GM12878 (cell line): ENCODE results near the gene SNRPB2. TPM values are rescaled to one million over a fixed set of nuclear protein-coding genes. Genes with fewer than 3 reads are reported as not detected.

ENCODE experiments used
- ATAC-seq: fragments of 200-7000 bp; cut with Tn5 transposase; 3 replicates; pipeline ENCODE4 v1.9.1; 2020; ENCODE audit warnings: mild to moderate bottlenecking, moderate library complexity
- BruUV-seq: library from RNA; stranded (reverse); fragments of 400-500 nt; replicated peaks from 2 replicates; lab custom pipeline; 2021; lab: Mats Ljungman, UMichigan
- CTCF ChIA-PET: fragments of 300-600 bp; sonication (Branson Sonifier 250); formaldehyde crosslinking; extraction: SDS; loops from one replicate; lab custom pipeline; 2021; ENCODE audit warnings: inconsistent platforms; lab: Yijun Ruan, JAX
- POLR2A ChIA-PET: fragments of 350-600 bp; formaldehyde crosslinking; extraction: SDS; loops from one replicate; lab custom pipeline; 2021; ENCODE audit warnings: inconsistent platforms; lab: Charles Lee
- RAD21 ChIA-PET: fragments of 300-600 bp; sonication (Branson Sonifier 250); formaldehyde crosslinking; loops from one replicate; lab custom pipeline; 2023; ENCODE audit warnings: antibody characterized with exemption; ENCODE audit not compliant: unreplicated experiment; lab: Charles Lee
- SMC1A ChIA-PET: fragments of 300-600 bp; sonication (Branson Sonifier 250); formaldehyde crosslinking; loops from one replicate; lab custom pipeline; 2023; ENCODE audit not compliant: unreplicated experiment, uncharacterized antibody; lab: Charles Lee
- DNase-seq: peaks from one replicate; pipeline ENCODE4 v3.0.0-alpha.2; 2011; ENCODE audit warnings: low read depth, low spot score
- FAIRE-seq: peaks from 3 replicates; lab custom pipeline; 2011; peaks lifted over from hg19 to GRCh38; lab: Jason Lieb, UNC
- H2AFZ ChIP-seq: 2 replicates; pipeline ENCODE4 v1.6.0; 2011; ENCODE audit warnings: low read depth, low read length, control low read depth; ENCODE audit not compliant: control insufficient read depth
- H3K27ac ChIP-seq: 2 replicates; pipeline ENCODE4 v1.5.1; 2011; ENCODE audit warnings: control low read depth; ENCODE audit not compliant: control insufficient read depth, insufficient read depth
- H3K27me3 ChIP-seq, 2 experiments: replicated peaks in 1 of 2; 2 replicates each; pipeline versions ENCODE4 v1.6.0 to v1.6.1; 2011; ENCODE audit warnings: low read length in 1 of 2; ENCODE audit not compliant: control insufficient read depth in 2 of 2, insufficient read depth in 2 of 2
- H3K36me3 ChIP-seq, 2 experiments: 2 replicates each; pipeline ENCODE4 v1.5.1; 2011; ENCODE audit warnings: low read length in 1 of 2; ENCODE audit not compliant: control insufficient read depth in 2 of 2, insufficient read depth in 2 of 2
- H3K4me1 ChIP-seq: 2 replicates; pipeline ENCODE4 v1.6.1; 2011; ENCODE audit warnings: mild to moderate bottlenecking, low read length, moderate library complexity, mixed read lengths; ENCODE audit not compliant: control insufficient read depth, insufficient read depth
- H3K4me2 ChIP-seq: 2 replicates; pipeline ENCODE4 v1.6.0; 2011; ENCODE audit warnings: control low read depth; ENCODE audit not compliant: control insufficient read depth, insufficient read depth
- H3K4me3 ChIP-seq: fragments of 200-600 bp; sonication (generic); 2 replicates; pipeline ENCODE4 v1.5.1; 2016
- H3K79me2 ChIP-seq: 2 replicates; pipeline ENCODE4 v1.6.0; 2011; ENCODE audit warnings: low read length; ENCODE audit not compliant: control insufficient read depth, insufficient read depth
- H3K9ac ChIP-seq: 2 replicates; pipeline ENCODE4 v1.8.0; 2011; ENCODE audit warnings: low read length, control low read depth, mixed read lengths; ENCODE audit not compliant: control insufficient read depth, insufficient read depth
- H3K9me3 ChIP-seq: replicated peaks from 3 replicates; pipeline ENCODE4 v1.5.1; 2011; ENCODE audit warnings: mild to moderate bottlenecking, low read length; ENCODE audit not compliant: control insufficient read depth, insufficient read depth
- H4K20me1 ChIP-seq: 2 replicates; pipeline ENCODE4 v1.6.0; 2011; ENCODE audit not compliant: control insufficient read depth, insufficient read depth
- ATF7 ChIP-seq: fragments of 450-650 bp; IDR thresholded peaks from 2 replicates; pipeline ENCODE4 v1.6.1; 2016; ENCODE audit warnings: low read depth, mild to moderate bottlenecking
- BCL11A ChIP-seq: IDR thresholded peaks from 2 replicates; pipeline ENCODE4 v1.6.1; 2011; ENCODE audit warnings: low read depth, low read length
- BRCA1 ChIP-seq: IDR thresholded peaks from 2 replicates; pipeline ENCODE4 v1.6.1; 2011; ENCODE audit warnings: low read depth, low read length, improper control_type of control experiment
- CBFB ChIP-seq: IDR thresholded peaks from 2 replicates; pipeline ENCODE4 v1.6.1; 2016; ENCODE audit warnings: antibody characterized with exemption, low read depth
- EZH2 ChIP-seq: IDR thresholded peaks from 2 replicates; pipeline ENCODE4 v1.6.1; 2012; ENCODE audit warnings: low read depth, mild to moderate bottlenecking, control low read depth, inconsistent platforms, low read length, borderline replicate concordance; ENCODE audit not compliant: control insufficient read depth
- NFYA ChIP-seq: IDR thresholded peaks from 2 replicates; pipeline ENCODE4 v1.6.1; 2011; ENCODE audit warnings: low read depth, mild to moderate bottlenecking, low read length, improper control_type of control experiment, borderline replicate concordance
- TCF3 ChIP-seq: IDR thresholded peaks from 2 replicates; pipeline ENCODE4 v1.6.1; 2012; ENCODE audit warnings: low read depth, mild to moderate bottlenecking, low read length, borderline replicate concordance; ENCODE audit not compliant: insufficient read depth
- ZBTB40 ChIP-seq: fragments of 450-650 bp; IDR thresholded peaks from 2 replicates; pipeline ENCODE4 v1.6.1; 2016; ENCODE audit warnings: mild to moderate bottlenecking, moderate library complexity, borderline replicate concordance
- ZZZ3 ChIP-seq: IDR thresholded peaks from 2 replicates; pipeline ENCODE4 v1.6.1; 2011; ENCODE audit warnings: low read depth; ENCODE audit not compliant: control insufficient read depth, insufficient read length
- WGBS: methylation state at CpG from one replicate; pipeline ENCODE4 v1.1.6; 2016; ENCODE audit warnings: low lambda C conversion rate; ENCODE audit not compliant: insufficient replicate concordance, insufficient coverage; ENCODE audit errors: missing lambda C conversion rate; 5-methylcytosine and 5-hydroxymethylcytosine counted together
- in situ Hi-C: fragments of 300-500 bp; cut with MboI; formaldehyde crosslinking; loops from 9 replicates; pipeline ENCODE4 v1.14.3; 2018; ENCODE audit warnings: mixed read lengths
- intact Hi-C: fragments of 100-400 bp; cut with micrococcal nuclease; formaldehyde crosslinking; loops from one replicate; pipeline ENCODE4 v1.14.2; 2022; ENCODE audit not compliant: unreplicated experiment
- polyA plus RNA-seq, 11 experiments: library from polyadenylated mRNA; depleted of rRNA in 4 of 11; unstranded in 6 of 11; stranded (reverse) in 5 of 11; fragments of >200 nt; fragmentation: Nextera tagmentation in 4 of 11; fragmentation: Illumina TruSeq in 1 of 11; extraction: Ambion mirVana in 4 of 11; extraction: Trizol in 1 of 11; gene quantifications; 1 replicate in 1 of 11; 2 replicates in 10 of 11; pipeline versions ENCODE4 v1.2.1 to v1.2.3, GENCODE V29; 2011 to 2016; ENCODE audit warnings: inconsistent platforms in 2 of 11, missing spikeins in 2 of 11, low read depth in 1 of 11
- total RNA-seq, 4 experiments: library from RNA; depleted of rRNA in 3 of 4; stranded (reverse); fragments of >200 nt in 3 of 4; fragmentation: Illumina TruSeq in 1 of 4; extraction: Trizol in 1 of 4; gene quantifications; 2 replicates each; pipeline versions ENCODE4 v1.2.1 to v1.2.3, GENCODE V29; 2013 to 2021
- TF ChIP-seq, protein P1 (sequence below): fragments of 450-650 bp; IDR thresholded peaks from 2 replicates; pipeline ENCODE4 v1.6.1; 2017; ENCODE audit warnings: mild to moderate bottlenecking, moderate library complexity
- TF ChIP-seq, protein P2 (sequence below): fragments of 450-650 bp; IDR thresholded peaks from 2 replicates; pipeline ENCODE4 v1.6.1; 2018; ENCODE audit warnings: mild to moderate bottlenecking, low read depth, moderate library complexity; ENCODE audit not compliant: partially characterized antibody

Gene SNRPB2
- total and polyA plus RNA-seq, 10 of the 15 experiments (the other 5 are each of a cell fraction or from before 2014, with no cell fraction given), result 63.5 to 245 (median 136) TPM

DNA sequence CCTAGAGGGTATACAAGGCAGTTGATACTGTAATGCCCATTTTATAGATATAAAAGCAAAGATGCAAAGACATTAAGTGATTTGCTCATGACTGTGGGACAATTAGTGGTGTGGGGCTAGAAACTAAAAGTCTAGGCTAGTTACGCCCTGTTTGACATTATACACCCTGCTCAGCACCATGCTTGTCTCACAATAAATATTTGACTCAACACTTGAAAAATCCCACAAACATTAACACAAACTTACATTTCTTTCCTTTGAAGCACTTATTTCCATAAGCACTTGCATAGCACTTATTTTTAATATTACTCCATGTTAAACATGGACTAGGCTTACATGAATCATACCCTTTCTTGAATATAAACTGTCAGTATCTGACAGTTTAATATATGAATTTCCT is 36.5 kb upstream of the SNRPB2 start:
- H4K20me1 ChIP-seq, result no peaks in the 10 kb centered on the region
- no peaks in the 10 kb centered on the region for H3K4me1 ChIP-seq
- no peaks in the 10 kb centered on the region for H3K27me3 ChIP-seq
- BruUV-seq, result no TSS peak
- no peak overlapping the region for H3K4me3 ChIP-seq
- intact Hi-C loops (no loop called here), in situ Hi-C loops (no loop called here)
- H3K9me3 ChIP-seq, result no peaks in the 10 kb centered on the region
- H3K36me3 ChIP-seq, result no peaks in the 10 kb centered on the region
- WGBS, result 22% methylated on average over 1 of the region's 1 CpG
- ChIA-PET POLR2A (no interaction called here), CTCF (no interaction called here), SMC1A (no interaction called here), RAD21 (no interaction called here)
- H3K27ac ChIP-seq, result no peak overlapping the region
- H3K4me2 ChIP-seq, result no peak overlapping the region
- H3K79me2 ChIP-seq, result no peaks in the 10 kb centered on the region
- ATAC-seq, result no peak
- no peak overlapping the region for H3K9ac ChIP-seq
- FAIRE-seq, result no peak
- no peak overlapping the region for H2AFZ ChIP-seq
- DNase-seq, result no peak
- no peak for TF ChIP-seq CBFB
- TF ChIP-seq, protein P1, sequence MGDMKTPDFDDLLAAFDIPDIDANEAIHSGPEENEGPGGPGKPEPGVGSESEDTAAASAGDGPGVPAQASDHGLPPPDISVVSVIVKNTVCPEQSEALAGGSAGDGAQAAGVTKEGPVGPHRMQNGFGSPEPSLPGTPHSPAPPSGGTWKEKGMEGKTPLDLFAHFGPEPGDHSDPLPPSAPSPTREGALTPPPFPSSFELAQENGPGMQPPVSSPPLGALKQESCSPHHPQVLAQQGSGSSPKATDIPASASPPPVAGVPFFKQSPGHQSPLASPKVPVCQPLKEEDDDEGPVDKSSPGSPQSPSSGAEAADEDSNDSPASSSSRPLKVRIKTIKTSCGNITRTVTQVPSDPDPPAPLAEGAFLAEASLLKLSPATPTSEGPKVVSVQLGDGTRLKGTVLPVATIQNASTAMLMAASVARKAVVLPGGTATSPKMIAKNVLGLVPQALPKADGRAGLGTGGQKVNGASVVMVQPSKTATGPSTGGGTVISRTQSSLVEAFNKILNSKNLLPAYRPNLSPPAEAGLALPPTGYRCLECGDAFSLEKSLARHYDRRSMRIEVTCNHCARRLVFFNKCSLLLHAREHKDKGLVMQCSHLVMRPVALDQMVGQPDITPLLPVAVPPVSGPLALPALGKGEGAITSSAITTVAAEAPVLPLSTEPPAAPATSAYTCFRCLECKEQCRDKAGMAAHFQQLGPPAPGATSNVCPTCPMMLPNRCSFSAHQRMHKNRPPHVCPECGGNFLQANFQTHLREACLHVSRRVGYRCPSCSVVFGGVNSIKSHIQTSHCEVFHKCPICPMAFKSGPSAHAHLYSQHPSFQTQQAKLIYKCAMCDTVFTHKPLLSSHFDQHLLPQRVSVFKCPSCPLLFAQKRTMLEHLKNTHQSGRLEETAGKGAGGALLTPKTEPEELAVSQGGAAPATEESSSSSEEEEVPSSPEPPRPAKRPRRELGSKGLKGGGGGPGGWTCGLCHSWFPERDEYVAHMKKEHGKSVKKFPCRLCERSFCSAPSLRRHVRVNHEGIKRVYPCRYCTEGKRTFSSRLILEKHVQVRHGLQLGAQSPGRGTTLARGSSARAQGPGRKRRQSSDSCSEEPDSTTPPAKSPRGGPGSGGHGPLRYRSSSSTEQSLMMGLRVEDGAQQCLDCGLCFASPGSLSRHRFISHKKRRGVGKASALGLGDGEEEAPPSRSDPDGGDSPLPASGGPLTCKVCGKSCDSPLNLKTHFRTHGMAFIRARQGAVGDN, result no peak
- no peak for TF ChIP-seq EZH2
- TF ChIP-seq TCF3, result no peak
- no peak for TF ChIP-seq ZZZ3
- no peak for TF ChIP-seq NFYA
- no peak for TF ChIP-seq ZBTB40
- no peak for TF ChIP-seq ATF7
- TF ChIP-seq BRCA1, result no peak
- no peak for TF ChIP-seq BCL11A
- TF ChIP-seq, protein P2, sequence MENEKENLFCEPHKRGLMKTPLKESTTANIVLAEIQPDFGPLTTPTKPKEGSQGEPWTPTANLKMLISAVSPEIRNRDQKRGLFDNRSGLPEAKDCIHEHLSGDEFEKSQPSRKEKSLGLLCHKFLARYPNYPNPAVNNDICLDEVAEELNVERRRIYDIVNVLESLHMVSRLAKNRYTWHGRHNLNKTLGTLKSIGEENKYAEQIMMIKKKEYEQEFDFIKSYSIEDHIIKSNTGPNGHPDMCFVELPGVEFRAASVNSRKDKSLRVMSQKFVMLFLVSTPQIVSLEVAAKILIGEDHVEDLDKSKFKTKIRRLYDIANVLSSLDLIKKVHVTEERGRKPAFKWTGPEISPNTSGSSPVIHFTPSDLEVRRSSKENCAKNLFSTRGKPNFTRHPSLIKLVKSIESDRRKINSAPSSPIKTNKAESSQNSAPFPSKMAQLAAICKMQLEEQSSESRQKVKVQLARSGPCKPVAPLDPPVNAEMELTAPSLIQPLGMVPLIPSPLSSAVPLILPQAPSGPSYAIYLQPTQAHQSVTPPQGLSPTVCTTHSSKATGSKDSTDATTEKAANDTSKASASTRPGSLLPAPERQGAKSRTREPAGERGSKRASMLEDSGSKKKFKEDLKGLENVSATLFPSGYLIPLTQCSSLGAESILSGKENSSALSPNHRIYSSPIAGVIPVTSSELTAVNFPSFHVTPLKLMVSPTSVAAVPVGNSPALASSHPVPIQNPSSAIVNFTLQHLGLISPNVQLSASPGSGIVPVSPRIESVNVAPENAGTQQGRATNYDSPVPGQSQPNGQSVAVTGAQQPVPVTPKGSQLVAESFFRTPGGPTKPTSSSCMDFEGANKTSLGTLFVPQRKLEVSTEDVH, result no peak
